Kidney (tissue), 14 donors: Measurements from ENCODE around the gene KNDC1. TPM values are rescaled to one million over a fixed set of nuclear protein-coding genes. Genes with fewer than 3 reads are reported as not detected.
A peak's percentile ranks its signal among the peaks of the same experiment; 100 is the strongest.

Experiments used
- DNase-seq, 5 donors: peaks; one replicate each; pipeline ENCODE4 v3.0.0-alpha.2; 2013 to 2020
- FAIRE-seq: peaks from 2 replicates; lab custom pipeline; 2012; peaks lifted over from hg19 to GRCh38; lab: Jason Lieb, UNC
- H3K27ac ChIP-seq, 2 donors: one replicate each; pipeline ENCODE4 v1.7.0; 2013; ENCODE audit warnings: low read depth in 2 of 2, low read length in 2 of 2, inconsistent platforms in 1 of 2
- H3K27me3 ChIP-seq: one replicate; pipeline ENCODE4 v1.7.1; 2013; ENCODE audit warnings: low read length, inconsistent platforms; ENCODE audit not compliant: control insufficient read depth, insufficient read depth
- H3K36me3 ChIP-seq, 3 donors: one replicate each; pipeline versions ENCODE4 v1.7.0 to v1.7.1; 2013; ENCODE audit warnings: low read length in 3 of 3, control low read depth in 1 of 3, inconsistent platforms in 1 of 3; ENCODE audit not compliant: insufficient read depth in 3 of 3, control insufficient read depth in 2 of 3
- H3K4me1 ChIP-seq, 3 donors: one replicate each; pipeline versions ENCODE4 v1.7.0 to v1.7.1; 2013; ENCODE audit warnings: low read length in 3 of 3, inconsistent platforms in 1 of 3, low read depth in 1 of 3; ENCODE audit not compliant: control insufficient read depth in 2 of 3, insufficient read depth in 2 of 3
- H3K4me3 ChIP-seq, 3 donors: one replicate each; pipeline versions ENCODE4 v1.7.0 to v1.8.1; 2013; ENCODE audit warnings: low read length in 3 of 3, control low read depth in 1 of 3, inconsistent platforms in 1 of 3
- H3K9ac ChIP-seq, 3 donors: one replicate each; pipeline versions ENCODE4 v1.7.0 to v1.7.1; 2013; ENCODE audit warnings: low read length in 3 of 3, control low read depth in 1 of 3, inconsistent platforms in 1 of 3
- H3K9me3 ChIP-seq, 3 donors: one replicate each; pipeline versions ENCODE4 v1.7.0 to v1.7.1; 2013; ENCODE audit warnings: low read length in 3 of 3, control low read depth in 1 of 3, inconsistent platforms in 1 of 3; ENCODE audit not compliant: control insufficient read depth in 2 of 3, insufficient read depth in 1 of 3
- CTCF ChIP-seq: IDR thresholded peaks from 3 replicates; pipeline ENCODE4 v1.5.1; 2012; ENCODE audit warnings: mild to moderate bottlenecking, moderate library complexity, borderline replicate concordance; ENCODE audit not compliant: insufficient read depth; ENCODE audit errors: extremely low read depth
- intact Hi-C: fragments of 100-400 bp; cut with DNase I; formaldehyde crosslinking; loops from one replicate; pipeline ENCODE4 v1.11.1; 2022
- polyA plus RNA-seq: library from polyadenylated mRNA; stranded (reverse); fragments of 350-450 nt; fragmentation: Illumina TruSeq; extraction: RNeasy Lipid Tissue Mini Kit (QIAGEN cat#74804); gene quantifications from one replicate; pipeline ENCODE4 v1.2.3, GENCODE V29; 2014; ENCODE audit warnings: low read depth, low replicate concordance; ENCODE audit not compliant: insufficient read depth
- total RNA-seq: library from RNA; stranded (reverse); fragmentation: NEBNext Ultra II Directional; extraction: Animal tissue kit (Norgen Biotek cat#: 25700); gene quantifications from one replicate; pipeline ENCODE4 v1.2.1, GENCODE V29; 2021
- donor health status: control.
- donor health status: control.
- donor health status: control.
- donor health status: control.
- donor health status: control.
- donor health status: DM: yes; HTN: yes; CAD: no.
- donor health status: Normal renal cell carcinoma (clear cell type).

Gene KNDC1
- total and polyA plus RNA-seq, 2 donors from 2014 or later = 0.43 to 8.7 TPM

GRCh38 chr10:133131734-133132472 is 28.1 kb upstream of the KNDC1 start:
- intact Hi-C loops = no loop called here
- no peaks in the 10 kb centered on the region for H3K27me3 ChIP-seq
- no peaks in the 10 kb centered on the region for H3K4me1 ChIP-seq
- TF ChIP-seq CTCF = no peak
- DNase-seq (peak; percentile 85 to 94 (median 89)), FAIRE-seq (no peak)
- no peak overlapping the region for H3K27ac ChIP-seq
- H3K9ac ChIP-seq = no peak overlapping the region
- H3K36me3 ChIP-seq = no peaks in the 10 kb centered on the region
- no peaks in the 10 kb centered on the region for H3K9me3 ChIP-seq
- H3K4me3 ChIP-seq = no peak overlapping the region

GRCh38 chr10:133132473-133133291 is 27.3 kb upstream of the KNDC1 start:
- DNase-seq (peak in 2 of 5 donors; percentile 43 to 69), FAIRE-seq (no peak)
- Histone ChIP-seq H3K4me3 (no peak overlapping the region), H3K4me1 (no peaks in the 10 kb centered on the region), H3K36me3 (no peaks in the 10 kb centered on the region), H3K27me3 (no peaks in the 10 kb centered on the region), H3K9ac (no peak overlapping the region), H3K9me3 (no peaks in the 10 kb centered on the region), H3K27ac (no peak overlapping the region)
- intact Hi-C loops = no loop called here
- TF ChIP-seq CTCF = no peak

- Histone ChIP-seq H3K36me3 (no peaks in the 10 kb centered on the region), H3K27ac (no peak overlapping the region), H3K9me3 (no peaks in the 10 kb centered on the region), H3K4me1 (no peaks in the 10 kb centered on the region), H3K27me3 (no peaks in the 10 kb centered on the region), H3K9ac (no peak overlapping the region), H3K4me3 (no peak overlapping the region)
- no peak for TF ChIP-seq CTCF
- intact Hi-C loops = no loop called here
- FAIRE-seq = no peak
- DNase-seq = peak in 2 of 5 donors; percentile 37 to 67
Measured at GRCh38 chr10:133133471-133134231, 26.4 kb upstream of the KNDC1 start.
